SU-DHL-6 (cell line): ENCODE results near the gene BCAN.

Experiments
- H2AFZ ChIP-seq: fragments of 200-600 bp; sonication (generic); 2 replicates; pipeline ENCODE4 v1.6.1; 2014; ENCODE audit warnings: low read depth, mild to moderate bottlenecking, moderate library complexity, mixed read lengths, antibody characterized with exemption, low read length; ENCODE audit not compliant: severe bottlenecking
- H3F3A ChIP-seq: fragments of 200-600 bp; shearing (Covaris generic); 2 replicates; pipeline ENCODE4 v1.6.0; 2016; ENCODE audit warnings: antibody characterized with exemption, mild to moderate bottlenecking; ENCODE audit not compliant: insufficient read depth
- H3K27ac ChIP-seq: fragments of 200-600 bp; sonication (generic); 2 replicates; pipeline ENCODE4 v1.5.1; 2016; ENCODE audit warnings: low read depth, mild to moderate bottlenecking, low read length, moderate library complexity, mixed read lengths
- H3K27me3 ChIP-seq: fragments of 200-600 bp; sonication (generic), shearing (Covaris generic); 2 replicates; pipeline ENCODE4 v1.6.0; 2014; ENCODE audit warnings: mild to moderate bottlenecking, low read length
- H3K36me3 ChIP-seq: fragments of 200-600 bp; sonication (generic); 2 replicates; pipeline ENCODE4 v1.6.1; 2014; ENCODE audit warnings: mild to moderate bottlenecking, low read length, mixed read lengths
- H3K4me2 ChIP-seq: fragments of 300-600, 200-600 bp; shearing (Covaris generic), sonication (generic); 2 replicates; pipeline ENCODE4 v1.6.0; 2014; ENCODE audit warnings: low read length, low read depth, mild to moderate bottlenecking; ENCODE audit not compliant: poor library complexity, severe bottlenecking
- H3K4me3 ChIP-seq: fragments of 200-600 bp; sonication (generic); 2 replicates; pipeline ENCODE4 v1.5.1; 2014; ENCODE audit warnings: antibody characterized with exemption, low read length, mild to moderate bottlenecking, mixed read lengths; ENCODE audit not compliant: insufficient read depth, poor library complexity, severe bottlenecking
- H3K79me2 ChIP-seq: fragments of 200-600 bp; sonication (generic); 2 replicates; pipeline ENCODE4 v1.6.1; 2014; ENCODE audit warnings: mild to moderate bottlenecking, low read length, moderate library complexity; ENCODE audit not compliant: insufficient read depth
- H3K9ac ChIP-seq: fragments of 200-600 bp; sonication (generic); 2 replicates; pipeline ENCODE4 v1.7.0; 2014; ENCODE audit warnings: mild to moderate bottlenecking, low read length
- H3K9me2 ChIP-seq: fragments of 200-600 bp; sonication (generic); replicated peaks from 2 replicates; pipeline ENCODE4 v1.6.1; 2014; ENCODE audit warnings: low read length; ENCODE audit not compliant: insufficient read depth
- H3K9me3 ChIP-seq: fragments of 200-600 bp; sonication (generic); 2 replicates; pipeline ENCODE4 v1.6.1; 2014; ENCODE audit warnings: low read length, mixed read lengths; ENCODE audit not compliant: insufficient read depth
- H4K20me1 ChIP-seq: fragments of 200-600 bp; sonication (generic); 2 replicates; pipeline ENCODE4 v1.6.1; 2014; ENCODE audit warnings: low read depth, mild to moderate bottlenecking, antibody characterized with exemption, low read length, moderate library complexity, mixed read lengths
- CTCF ChIP-seq: fragments of 200-600 bp; sonication (generic); IDR thresholded peaks from one replicate; pipeline ENCODE4 v1.5.1; 2017; ENCODE audit warnings: antibody characterized with exemption, mild to moderate bottlenecking, low read length, moderate library complexity; ENCODE audit not compliant: insufficient read depth, poor library complexity, severe bottlenecking
- EZH2phosphoT487 ChIP-seq: fragments of 200-600 bp; sonication (generic), shearing (Covaris generic); conservative IDR thresholded peaks from 2 replicates; pipeline ENCODE4 v1.6.1; 2018; ENCODE audit warnings: mild to moderate bottlenecking, antibody characterized with exemption, low read length, moderate library complexity, mixed read lengths

The BCAN gene

GRCh38 chr1:156693848-156694689 lies 52.2 kb downstream of the BCAN start:
- Histone ChIP-seq H3K9me3 (no peaks in the 10 kb centered on the region), H2AFZ (no peak overlapping the region), H3F3A (no peaks in the 10 kb centered on the region), H3K4me2 (no peak overlapping the region), H3K27me3 (no peaks in the 10 kb centered on the region), H3K36me3 (no peaks in the 10 kb centered on the region), H3K79me2 (no peaks in the 10 kb centered on the region), H4K20me1 (no peaks in the 10 kb centered on the region), H3K9me2 (no peaks in the 10 kb centered on the region), H3K4me3 (no peak overlapping the region), H3K9ac (no peak overlapping the region), H3K27ac (no peak overlapping the region)
- no peak for TF ChIP-seq EZH2phosphoT487

GRCh38 chr1:156694690-156694962 lies 52.7 kb downstream of the BCAN start:
- Histone ChIP-seq H3K4me3 (no peak overlapping the region), H3K27ac (no peak overlapping the region), H3F3A (no peaks in the 10 kb centered on the region), H3K9ac (no peak overlapping the region), H4K20me1 (no peaks in the 10 kb centered on the region), H2AFZ (no peak overlapping the region), H3K4me2 (no peak overlapping the region), H3K27me3 (no peaks in the 10 kb centered on the region), H3K79me2 (no peaks in the 10 kb centered on the region), H3K36me3 (no peaks in the 10 kb centered on the region), H3K9me2 (no peaks in the 10 kb centered on the region), H3K9me3 (no peaks in the 10 kb centered on the region)
- TF ChIP-seq CTCF (no peak), EZH2phosphoT487 (no peak)

- H3K4me2 ChIP-seq = no peak overlapping the region
- no peak for TF ChIP-seq EZH2phosphoT487
- no peak for TF ChIP-seq CTCF
- no peak overlapping the region for H3K4me3 ChIP-seq
- H3K27me3 ChIP-seq = no peaks in the 10 kb centered on the region
- no peaks in the 10 kb centered on the region for H3K9me2 ChIP-seq
- H4K20me1 ChIP-seq = no peaks in the 10 kb centered on the region
- H3K9ac ChIP-seq = no peak overlapping the region
- H3K36me3 ChIP-seq = no peaks in the 10 kb centered on the region
- H3K9me3 ChIP-seq = no peaks in the 10 kb centered on the region
- no peak overlapping the region for H2AFZ ChIP-seq
- no peak overlapping the region for H3K27ac ChIP-seq
- H3K79me2 ChIP-seq = no peaks in the 10 kb centered on the region
- no peaks in the 10 kb centered on the region for H3F3A ChIP-seq
Observed at GRCh38 chr1:156696755-156697154, 54.8 kb downstream of the BCAN start.

- no peak for TF ChIP-seq EZH2phosphoT487
- no peak for TF ChIP-seq CTCF
- H4K20me1 ChIP-seq = no peaks in the 10 kb centered on the region
- H3K9me3 ChIP-seq = no peaks in the 10 kb centered on the region
- no peaks in the 10 kb centered on the region for H3K27me3 ChIP-seq
- H2AFZ ChIP-seq = no peak overlapping the region
- H3K4me2 ChIP-seq = no peak overlapping the region
- no peak overlapping the region for H3K9ac ChIP-seq
- H3K36me3 ChIP-seq = no peaks in the 10 kb centered on the region
- H3K9me2 ChIP-seq = no peaks in the 10 kb centered on the region
- no peaks in the 10 kb centered on the region for H3F3A ChIP-seq
- no peak overlapping the region for H3K27ac ChIP-seq
- H3K4me3 ChIP-seq = no peak overlapping the region
- H3K79me2 ChIP-seq = no peaks in the 10 kb centered on the region
Observed at GRCh38 chr1:156697481-156697880, 55.6 kb downstream of the BCAN start.
